ENCODE results near the gene ODC1. TPM values are rescaled to one million over a fixed set of nuclear protein-coding genes. Genes with fewer than 3 reads are reported as not detected.

ODC1 gene
- total RNA-seq, 1 experiment from 2014 or later: 231 TPM

DNA sequence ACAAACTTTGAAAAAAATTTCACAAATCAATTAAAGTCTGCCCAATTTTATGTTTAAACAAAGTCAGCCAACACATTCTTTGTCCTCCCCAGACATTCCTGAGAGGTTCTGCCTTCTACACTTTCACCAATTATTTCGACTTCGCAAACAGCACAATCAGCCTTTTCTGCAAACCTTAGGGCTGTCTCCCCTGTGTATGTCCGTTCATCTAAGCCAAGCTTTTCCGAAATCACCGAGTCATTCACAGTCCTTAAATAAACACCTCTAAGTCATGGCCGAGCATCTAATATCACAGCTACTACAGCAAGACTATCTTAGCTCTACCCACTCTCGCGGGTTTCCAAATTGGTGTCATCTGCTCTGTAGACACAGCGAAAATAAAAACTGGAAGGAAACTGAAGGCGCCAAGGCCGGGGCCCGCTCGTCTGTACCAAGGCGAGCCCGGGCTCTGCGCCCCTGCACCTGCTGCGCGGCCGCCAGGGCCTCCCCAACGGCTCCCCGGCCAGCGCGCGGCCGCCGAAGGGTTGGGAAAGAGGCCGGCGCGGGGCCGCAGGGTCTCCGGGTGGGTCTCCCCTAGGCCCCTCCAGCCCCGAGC lies 730 bp downstream of the ODC1 start:
- no peak for TF ChIP-seq CEBPB (IDR thresholded peaks at IDR 0.05; ENCODE audit: low read depth)
- TF ChIP-seq, protein P1, sequence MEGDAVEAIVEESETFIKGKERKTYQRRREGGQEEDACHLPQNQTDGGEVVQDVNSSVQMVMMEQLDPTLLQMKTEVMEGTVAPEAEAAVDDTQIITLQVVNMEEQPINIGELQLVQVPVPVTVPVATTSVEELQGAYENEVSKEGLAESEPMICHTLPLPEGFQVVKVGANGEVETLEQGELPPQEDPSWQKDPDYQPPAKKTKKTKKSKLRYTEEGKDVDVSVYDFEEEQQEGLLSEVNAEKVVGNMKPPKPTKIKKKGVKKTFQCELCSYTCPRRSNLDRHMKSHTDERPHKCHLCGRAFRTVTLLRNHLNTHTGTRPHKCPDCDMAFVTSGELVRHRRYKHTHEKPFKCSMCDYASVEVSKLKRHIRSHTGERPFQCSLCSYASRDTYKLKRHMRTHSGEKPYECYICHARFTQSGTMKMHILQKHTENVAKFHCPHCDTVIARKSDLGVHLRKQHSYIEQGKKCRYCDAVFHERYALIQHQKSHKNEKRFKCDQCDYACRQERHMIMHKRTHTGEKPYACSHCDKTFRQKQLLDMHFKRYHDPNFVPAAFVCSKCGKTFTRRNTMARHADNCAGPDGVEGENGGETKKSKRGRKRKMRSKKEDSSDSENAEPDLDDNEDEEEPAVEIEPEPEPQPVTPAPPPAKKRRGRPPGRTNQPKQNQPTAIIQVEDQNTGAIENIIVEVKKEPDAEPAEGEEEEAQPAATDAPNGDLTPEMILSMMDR (IDR thresholded peaks at IDR 0.05 in 2 of 3, conservative IDR thresholded peaks at IDR 0.05 in 1 of 3; ENCODE audit: borderline replicate concordance in 1 of 3, insufficient read depth in 1 of 3, low read depth in 2 of 3, low read length in 2 of 3): 0 out of 6 replicates have a peak, but pooled peaks of 1 of the 3 experiments have one; percentile 8
- TF ChIP-seq SIN3A (IDR thresholded peaks at IDR 0.05; ENCODE audit: low read depth): 0 out of 2 replicates have a peak, but pooled peaks have one; percentile 7
- no peaks in the 10 kb centered on the region for H3K9me3 ChIP-seq (ENCODE audit: control insufficient read depth in 1 of 2, insufficient read depth in 1 of 2, low read depth in 1 of 2, low read length in 2 of 2)
- ATAC-seq (peak; percentile 11), DNase-seq (ENCODE audit: low read depth, low spot score) (no peak)
- H3K27me3 ChIP-seq (ENCODE audit: insufficient read depth, low read length): no peaks in the 10 kb centered on the region
- peak overlapping the region; percentile 79 for H3K4me2 ChIP-seq (ENCODE audit: low read length)
- RAD21 ChIA-PET (ENCODE audit: low non-redundant PET in 1 of 2, low total read pairs in 2 of 2, uncharacterized antibody in 2 of 2, unreplicated experiment in 2 of 2): interaction anchor here in 1 of 2 experiments (1.3 kb wide), 1 partner anchor 213 kb away, joined by 3 read pairs; no protein-coding TSS in a partner anchor
- peaks cover 17 to 30% of the 10 kb centered on the region in 2 experiments for H3K36me3 ChIP-seq (ENCODE audit: control insufficient read depth in 1 of 2, insufficient read depth in 2 of 2, low read length in 2 of 2)
- peak overlapping the region; percentile 80 for H3K9ac ChIP-seq (ENCODE audit: low read length)
- H3K9me2 ChIP-seq (ENCODE audit: insufficient read depth): no peaks in the 10 kb centered on the region
- peak overlapping the region; percentile 91 for H3K27ac ChIP-seq (ENCODE audit: low read depth, low read length)
- CTCF ChIA-PET: interaction anchor here (2.2 to 2.5 kb wide), 2 partner anchors 13 to 39 kb away, joined by 9 to 12 read pairs; no protein-coding TSS in a partner anchor
- TSS peak; percentile 72 for BruUV-seq (replicated peaks)
- intact Hi-C loops (cut with micrococcal nuclease): no loop called here
- H2AFZ ChIP-seq (ENCODE audit: low read depth, low read length, poor library complexity, severe bottlenecking): no peak overlapping the region
- POLR2A ChIA-PET: interaction anchor here (1.0 to 2.0 kb wide), 13 partner anchors 8 to 647 kb away, joined by 3 to 9 read pairs (median 6); no protein-coding TSS in a partner anchor
- H3K4me1 ChIP-seq (ENCODE audit: control insufficient read depth in 1 of 2, insufficient read depth in 2 of 2, low read length in 2 of 2): peaks cover 13 to 43% of the 10 kb centered on the region in 2 experiments; a peak in 3 of 4 replicates
- peak overlapping the region; percentile 74 to 91 for H3K4me3 ChIP-seq (replicated peaks in 1 of 2; ENCODE audit: low read depth in 1 of 2, low read length in 2 of 2)
- peaks cover 57% of the 10 kb centered on the region for H3K79me2 ChIP-seq (ENCODE audit: insufficient read depth, low read length)
- peaks cover 9% of the 10 kb centered on the region; the same call in 1 of the 2 replicates for H4K20me1 ChIP-seq (ENCODE audit: insufficient read depth)

DNA sequence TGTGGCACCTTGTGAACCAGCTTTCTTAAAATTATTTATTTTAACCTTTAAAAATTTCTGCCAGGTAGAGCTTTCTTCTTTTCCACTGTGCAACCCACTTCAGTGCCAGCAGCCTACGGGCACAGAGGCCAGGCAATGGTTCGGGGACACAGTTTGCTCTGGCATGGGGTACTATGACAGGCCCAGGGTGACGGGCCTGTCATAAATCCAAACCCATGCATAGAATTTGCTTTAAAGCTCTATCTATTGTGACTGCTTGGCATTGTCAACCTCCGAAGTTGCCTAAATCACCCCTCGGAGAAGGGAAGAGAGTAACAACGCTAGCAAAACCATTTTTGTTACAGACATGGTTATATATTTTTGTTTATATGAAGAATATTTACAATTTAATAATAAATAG lies 1.5 kb downstream of the ODC1 start:
- Histone ChIP-seq H4K20me1 (ENCODE audit: insufficient read depth) (peaks cover 9% of the 10 kb centered on the region; the same call in 1 of the 2 replicates), H3K27ac (ENCODE audit: low read depth, low read length) (no peak overlapping the region), H3K79me2 (ENCODE audit: insufficient read depth, low read length) (peaks cover 62% of the 10 kb centered on the region), H3K4me2 (ENCODE audit: low read length) (peak overlapping the region; percentile 79), H3K9me2 (ENCODE audit: insufficient read depth) (no peaks in the 10 kb centered on the region), H3K9ac (ENCODE audit: low read length) (peak overlapping the region; percentile 80), H2AFZ (ENCODE audit: low read depth, low read length, poor library complexity, severe bottlenecking) (no peak overlapping the region), H3K36me3 (ENCODE audit: control insufficient read depth in 1 of 2, insufficient read depth in 2 of 2, low read length in 2 of 2) (peaks cover 25 to 38% of the 10 kb centered on the region in 2 experiments), H3K27me3 (ENCODE audit: insufficient read depth, low read length) (no peaks in the 10 kb centered on the region), H3K4me3 (replicated peaks in 1 of 2; ENCODE audit: low read depth in 1 of 2, low read length in 2 of 2) (peak overlapping the region; percentile 74 to 91), H3K9me3 (ENCODE audit: control insufficient read depth in 1 of 2, insufficient read depth in 1 of 2, low read depth in 1 of 2, low read length in 2 of 2) (no peaks in the 10 kb centered on the region), H3K4me1 (ENCODE audit: control insufficient read depth in 1 of 2, insufficient read depth in 2 of 2, low read length in 2 of 2) (peaks cover 7 to 35% of the 10 kb centered on the region in 2 experiments; a peak in 3 of 4 replicates)
- intact Hi-C loops (cut with micrococcal nuclease): no loop called here
- no TSS peak for BruUV-seq (replicated peaks)
- ChIA-PET CTCF (interaction anchor here (1.7 to 2.5 kb wide), 3 partner anchors 12 to 38 kb away, joined by 4 to 12 read pairs (median 9); no protein-coding TSS in a partner anchor), RAD21 (ENCODE audit: low non-redundant PET in 1 of 2, low total read pairs in 2 of 2, uncharacterized antibody in 2 of 2, unreplicated experiment in 2 of 2) (no interaction called here), POLR2A (interaction anchor here (1.5 to 1.8 kb wide), 2 partner anchors 12 to 213 kb away, joined by 3 to 6 read pairs; no protein-coding TSS in a partner anchor)
- no peak for ATAC-seq
- DNase-seq (ENCODE audit: low read depth, low spot score): no peak
- TF ChIP-seq ZBTB33 (IDR thresholded peaks at IDR 0.05; ENCODE audit: extremely low read depth, insufficient replicate concordance, low read length) (no peak), POLR2AphosphoS5 (IDR thresholded peaks at IDR 0.05; ENCODE audit: low read depth, low read length) (no peak), SRF (IDR thresholded peaks at IDR 0.05; ENCODE audit: low read depth) (no peak), RAD21 (IDR thresholded peaks at IDR 0.05; ENCODE audit: low read depth) (no peak), EGR1 (IDR thresholded peaks at IDR 0.05; ENCODE audit: low read depth) (no peak), TCF7L2 (IDR thresholded peaks at IDR 0.05; ENCODE audit: borderline replicate concordance, extremely low read depth, insufficient read depth, insufficient read length) (no peak), CEBPB (IDR thresholded peaks at IDR 0.05; ENCODE audit: low read depth) (no peak), EZH2 (IDR thresholded peaks at IDR 0.05) (no peak), ZFX (IDR thresholded peaks at IDR 0.05) (no peak)
